Activated CD8-positive, alpha-beta T cell treated with anti-CD3 and anti-CD28 coated beads for 36 hours (primary cell): ENCODE results near the gene HEPN1. TPM values are rescaled to one million over a fixed set of nuclear protein-coding genes. Genes with fewer than 3 reads are reported as not detected.

Experiments used
- ATAC-seq: fragments of 200-7000 bp; cut with Tn5 transposase; one replicate; pipeline ENCODE4 v1.10.0; 2021; ENCODE audit warnings: mild to moderate bottlenecking, moderate library complexity
- CTCF ChIA-PET: fragments of 350-600 bp; sonication (Branson Sonifier 250); formaldehyde crosslinking; loops from one replicate; lab custom pipeline; 2021; ENCODE audit warnings: antibody characterized with exemption; lab: Charles Lee
- POLR2A ChIA-PET: fragments of 350-600 bp; sonication (Branson Sonifier 250); formaldehyde crosslinking; loops from one replicate; lab custom pipeline; 2021; ENCODE audit warnings: antibody characterized with exemption; lab: Charles Lee
- DNase-seq: peaks from one replicate; pipeline ENCODE4 v3.0.0-alpha.2; 2020
- H3K27ac Mint-ChIP-seq: one replicate; pipeline ENCODE4 v1.8.0; 2021; ENCODE audit warnings: mild to moderate bottlenecking, mixed read lengths
- H3K27me3 Mint-ChIP-seq: one replicate; pipeline ENCODE4 v1.8.0; 2021; ENCODE audit warnings: mixed read lengths
- H3K36me3 Mint-ChIP-seq: one replicate; pipeline ENCODE4 v1.8.0; 2021; ENCODE audit warnings: low read depth, mixed read lengths
- H3K4me1 Mint-ChIP-seq: one replicate; pipeline ENCODE4 v1.8.0; 2021; ENCODE audit warnings: low read depth, mixed read lengths
- H3K4me3 Mint-ChIP-seq: one replicate; pipeline ENCODE4 v1.8.0; 2021; ENCODE audit warnings: mild to moderate bottlenecking, moderate library complexity, mixed read lengths
- H3K9me3 Mint-ChIP-seq: one replicate; pipeline ENCODE4 v1.8.0; 2021; ENCODE audit warnings: mixed read lengths
- intact Hi-C: fragments of 100-400 bp; cut with micrococcal nuclease; formaldehyde crosslinking; loops from one replicate; pipeline ENCODE4 v1.10.0; 2022
- total RNA-seq, 2 experiments: library from RNA; stranded (reverse); gene quantifications; one replicate each; pipeline ENCODE4 v1.2.3, GENCODE V29; 2021
- TF ChIP-seq, protein P1 (sequence below): fragments of 200-600 bp; IDR thresholded peaks from one replicate; pipeline ENCODE4 v1.8.0; 2022; ENCODE audit warnings: antibody characterized with exemption, mild to moderate bottlenecking

The HEPN1 gene
- total RNA-seq, 2 experiments from 2014 or later = not detected

DNA sequence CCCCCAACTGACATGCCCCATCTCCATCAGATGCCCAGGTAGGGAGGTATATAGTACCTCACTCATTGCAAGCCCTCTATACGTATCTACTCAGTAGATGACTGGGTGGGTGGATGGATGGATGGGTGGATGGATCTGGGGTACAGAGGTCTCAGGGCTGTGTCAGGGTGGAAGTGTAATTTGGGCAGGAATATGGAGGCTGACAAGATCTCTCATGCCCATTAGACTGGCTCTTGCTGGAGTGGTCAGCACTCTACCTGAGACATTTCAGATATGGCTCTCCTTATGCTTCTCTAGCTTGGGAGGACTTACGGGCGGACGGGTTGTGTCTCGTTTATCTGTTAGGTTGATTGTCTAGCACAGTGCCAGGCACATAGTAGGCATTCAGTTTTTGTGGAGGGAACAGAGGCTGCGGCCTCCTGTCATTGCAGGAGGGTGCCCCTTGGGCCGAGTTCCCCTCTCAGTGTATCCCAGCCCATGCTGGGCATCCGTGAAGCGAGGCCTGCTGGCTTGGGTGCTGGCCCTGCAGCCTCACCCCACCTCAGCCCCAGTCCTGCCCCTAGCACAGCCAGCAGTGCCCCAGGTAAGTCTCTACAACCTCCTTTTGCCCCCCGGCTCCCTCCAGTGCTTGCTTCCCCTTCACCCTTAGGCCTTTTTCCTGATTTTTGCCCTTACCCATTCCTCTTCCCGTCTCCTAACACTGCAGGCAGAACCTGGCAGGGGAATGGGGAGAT is 40.1 kb upstream of the HEPN1 start:
- TF ChIP-seq, protein P1, sequence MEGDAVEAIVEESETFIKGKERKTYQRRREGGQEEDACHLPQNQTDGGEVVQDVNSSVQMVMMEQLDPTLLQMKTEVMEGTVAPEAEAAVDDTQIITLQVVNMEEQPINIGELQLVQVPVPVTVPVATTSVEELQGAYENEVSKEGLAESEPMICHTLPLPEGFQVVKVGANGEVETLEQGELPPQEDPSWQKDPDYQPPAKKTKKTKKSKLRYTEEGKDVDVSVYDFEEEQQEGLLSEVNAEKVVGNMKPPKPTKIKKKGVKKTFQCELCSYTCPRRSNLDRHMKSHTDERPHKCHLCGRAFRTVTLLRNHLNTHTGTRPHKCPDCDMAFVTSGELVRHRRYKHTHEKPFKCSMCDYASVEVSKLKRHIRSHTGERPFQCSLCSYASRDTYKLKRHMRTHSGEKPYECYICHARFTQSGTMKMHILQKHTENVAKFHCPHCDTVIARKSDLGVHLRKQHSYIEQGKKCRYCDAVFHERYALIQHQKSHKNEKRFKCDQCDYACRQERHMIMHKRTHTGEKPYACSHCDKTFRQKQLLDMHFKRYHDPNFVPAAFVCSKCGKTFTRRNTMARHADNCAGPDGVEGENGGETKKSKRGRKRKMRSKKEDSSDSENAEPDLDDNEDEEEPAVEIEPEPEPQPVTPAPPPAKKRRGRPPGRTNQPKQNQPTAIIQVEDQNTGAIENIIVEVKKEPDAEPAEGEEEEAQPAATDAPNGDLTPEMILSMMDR = no peak
- ChIA-PET POLR2A (interaction anchor here (0.7 kb wide), 1 partner anchor 1186 kb away, joined by 3 read pairs; no protein-coding TSS in a partner anchor), CTCF (interaction anchor here (0.6 to 1.2 kb wide), 2 partner anchors 13 to 476 kb away, joined by 3 to 4 read pairs; no protein-coding TSS in a partner anchor)
- DNase-seq (no peak), ATAC-seq (no peak)
- H3K36me3 Mint-ChIP-seq = no peaks in the 10 kb centered on the region
- intact Hi-C loops = no loop called here
- peaks cover 16% of the 10 kb centered on the region for H3K4me1 Mint-ChIP-seq
- H3K4me3 Mint-ChIP-seq = no peak overlapping the region
- H3K27ac Mint-ChIP-seq = no peak overlapping the region
- H3K27me3 Mint-ChIP-seq = peaks cover 8% of the 10 kb centered on the region
- no peaks in the 10 kb centered on the region for H3K9me3 Mint-ChIP-seq

DNA sequence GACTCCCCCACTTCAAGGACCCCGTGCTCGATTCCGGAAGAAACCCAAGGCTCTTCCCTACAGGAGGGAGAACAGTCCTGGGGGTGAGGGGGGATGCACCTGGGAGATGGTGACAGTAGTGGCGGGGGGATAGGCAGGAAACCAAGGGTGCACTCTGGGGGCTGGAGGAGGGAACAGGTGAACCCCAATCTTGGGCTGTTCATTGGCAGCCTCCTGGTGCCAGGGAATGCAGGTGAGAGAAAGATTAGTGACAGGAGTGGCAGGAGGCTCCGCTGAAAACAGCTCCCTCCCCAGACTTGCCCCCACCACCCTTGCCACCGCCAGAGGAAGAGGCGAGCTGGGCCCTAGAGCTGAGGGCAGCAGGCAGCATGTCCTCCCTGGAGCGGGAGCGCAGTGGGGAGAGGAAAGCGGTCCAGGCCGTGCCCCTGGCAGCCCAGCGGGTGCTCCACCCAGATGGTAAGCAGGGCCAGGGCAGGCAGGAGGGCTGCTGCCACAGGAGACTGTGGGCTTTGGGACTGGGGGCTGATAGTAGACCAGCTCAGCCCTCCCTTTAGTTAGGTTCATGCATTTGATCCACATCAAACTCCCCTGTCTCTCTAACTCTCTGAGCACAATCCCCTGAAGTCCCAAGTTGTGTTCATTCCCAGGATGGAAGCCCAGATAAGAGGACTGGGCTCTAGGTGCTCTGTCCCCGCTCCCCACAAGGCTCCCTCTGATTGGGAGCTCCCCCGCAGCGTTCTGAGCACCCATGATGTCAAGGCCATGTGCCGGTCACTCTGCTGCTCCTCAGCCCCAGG is 39.4 kb upstream of the HEPN1 start:
- no peak for DNase-seq
- H3K9me3 Mint-ChIP-seq = no peaks in the 10 kb centered on the region
- CTCF ChIA-PET = no interaction called here
- intact Hi-C loops = no loop called here
- TF ChIP-seq, protein P1 = no peak
- POLR2A ChIA-PET = interaction anchor here (0.7 kb wide), 1 partner anchor 40 kb away, joined by 4 read pairs; no protein-coding TSS in a partner anchor
- H3K27me3 Mint-ChIP-seq = peaks cover 5% of the 10 kb centered on the region
- H3K4me1 Mint-ChIP-seq = peaks cover 16% of the 10 kb centered on the region
- no peak overlapping the region for H3K4me3 Mint-ChIP-seq
- H3K36me3 Mint-ChIP-seq = no peaks in the 10 kb centered on the region
- ATAC-seq = no peak
- H3K27ac Mint-ChIP-seq = no peak overlapping the region

DNA sequence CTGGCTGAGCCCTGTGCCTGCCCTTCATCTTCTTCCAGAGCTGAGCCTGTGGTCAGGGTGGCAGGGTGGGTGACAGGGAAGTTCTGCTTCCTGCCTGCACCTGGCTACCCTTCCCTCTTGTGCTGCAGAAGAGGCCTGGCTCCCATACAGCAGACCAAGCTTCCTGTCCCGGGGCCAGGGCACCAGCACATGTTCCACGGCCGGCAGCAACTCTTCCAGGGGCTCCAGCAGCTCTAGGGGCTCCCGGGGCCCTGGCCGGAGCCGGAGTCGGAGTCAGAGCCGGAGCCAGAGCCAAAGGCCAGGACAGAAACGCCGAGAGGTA is 38.8 kb upstream of the HEPN1 start:
- H3K4me1 Mint-ChIP-seq = peaks cover 16% of the 10 kb centered on the region
- peaks cover 3% of the 10 kb centered on the region for H3K27me3 Mint-ChIP-seq
- no peaks in the 10 kb centered on the region for H3K36me3 Mint-ChIP-seq
- POLR2A ChIA-PET = interaction anchor here (0.7 kb wide), 1 partner anchor 40 kb away, joined by 4 read pairs; no protein-coding TSS in a partner anchor
- H3K27ac Mint-ChIP-seq = no peak overlapping the region
- H3K9me3 Mint-ChIP-seq = no peaks in the 10 kb centered on the region
- ATAC-seq = no peak
- TF ChIP-seq, protein P1 = no peak
- CTCF ChIA-PET = no interaction called here
- DNase-seq = no peak
- no peak overlapping the region for H3K4me3 Mint-ChIP-seq
- intact Hi-C loops = no loop called here

DNA sequence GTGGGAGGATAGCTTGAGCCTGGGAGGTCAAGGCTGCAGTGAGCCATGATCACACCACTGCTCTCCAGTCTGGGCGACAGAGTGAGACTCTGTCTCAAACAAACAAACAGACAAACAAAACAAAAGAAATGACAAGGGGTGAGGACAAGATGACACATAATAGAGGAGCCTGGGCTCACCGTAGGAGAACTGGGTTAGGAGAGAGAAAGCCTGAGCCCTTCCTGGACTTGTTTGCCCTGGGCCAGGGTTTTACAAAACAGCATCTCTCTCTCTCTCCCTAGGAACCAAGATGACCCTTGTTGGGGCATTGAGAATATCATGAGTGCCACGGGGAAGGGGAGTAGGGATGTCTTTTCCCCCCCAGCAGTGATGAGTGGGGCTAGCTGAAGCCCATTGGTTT is 38.1 kb upstream of the HEPN1 start:
- no peak for DNase-seq
- CTCF ChIA-PET = interaction anchor here (1.5 to 1.8 kb wide), 2 partner anchors 87 to 261 kb away, joined by 4 to 5 read pairs; no protein-coding TSS in a partner anchor
- TF ChIP-seq, protein P1 = no peak
- Mint-ChIP-seq H3K4me1 (peaks cover 16% of the 10 kb centered on the region), H3K9me3 (no peaks in the 10 kb centered on the region), H3K36me3 (no peaks in the 10 kb centered on the region), H3K4me3 (no peak overlapping the region), H3K27me3 (no peaks in the 10 kb centered on the region), H3K27ac (no peak overlapping the region)
- no peak for ATAC-seq
- intact Hi-C loops = no loop called here
- POLR2A ChIA-PET = no interaction called here
